HL-60 (cell line): Measurements from ENCODE around the gene KAZN.

Experiments used
- DNase-seq, 2 experiments: peaks; one replicate each; pipeline ENCODE4 v3.0.0-alpha.2; 2010 to 2020; ENCODE audit warnings: low read depth in 1 of 2, low spot score in 1 of 2
- H3K27ac ChIP-seq: fragments of 250-450 bp; sonication (Bioruptor Pico); replicated peaks from 2 replicates; pipeline ENCODE4 v1.5.1; 2020; ENCODE audit warnings: mild to moderate bottlenecking, moderate library complexity
- H3K27me3 ChIP-seq: fragments of 250-450 bp; sonication (Bioruptor Pico); 2 replicates; pipeline ENCODE4 v1.5.1; 2021; ENCODE audit warnings: mild to moderate bottlenecking, moderate library complexity; ENCODE audit not compliant: insufficient read depth, poor library complexity, severe bottlenecking
- H3K4me3 ChIP-seq: replicated peaks from 2 replicates; pipeline ENCODE4 v1.5.1; 2011; ENCODE audit warnings: mild to moderate bottlenecking, control low read depth, low read length; ENCODE audit not compliant: insufficient read depth
- CTCF ChIP-seq: IDR thresholded peaks from one replicate; pipeline ENCODE4 v1.5.1; 2011; ENCODE audit warnings: low read length, control low read depth, inconsistent platforms; ENCODE audit not compliant: insufficient read depth
- GABPA ChIP-seq: IDR thresholded peaks from 2 replicates; pipeline ENCODE4 v1.6.1; 2012; ENCODE audit warnings: low read depth
- POLR2AphosphoS5 ChIP-seq: IDR thresholded peaks from 2 replicates; pipeline ENCODE4 v1.6.1; 2012; ENCODE audit warnings: low read depth
- REST ChIP-seq: IDR thresholded peaks from 2 replicates; pipeline ENCODE4 v1.6.1; 2012; ENCODE audit warnings: low read depth; ENCODE audit not compliant: insufficient replicate concordance
- SPI1 ChIP-seq: IDR thresholded peaks from 2 replicates; pipeline ENCODE4 v1.6.1; 2012; ENCODE audit warnings: low read depth, mild to moderate bottlenecking, borderline replicate concordance

The KAZN gene

GRCh38 chr1:15106608-15107007 is 508.1 kb downstream of the KAZN start:
- TF ChIP-seq SPI1 = no peak
- no peak for TF ChIP-seq CTCF
- TF ChIP-seq GABPA = no peak
- no peak for TF ChIP-seq POLR2AphosphoS5
- H3K4me3 ChIP-seq = no peak overlapping the region
- H3K27me3 ChIP-seq = no peaks in the 10 kb centered on the region
- H3K27ac ChIP-seq = no peak overlapping the region
- DNase-seq = no peak

- Histone ChIP-seq H3K27me3 (no peaks in the 10 kb centered on the region), H3K27ac (no peak overlapping the region), H3K4me3 (no peak overlapping the region)
- DNase-seq = no peak
- TF ChIP-seq POLR2AphosphoS5 (no peak), REST (no peak), GABPA (no peak), SPI1 (no peak), CTCF (no peak)
These were observed 508.7 kb downstream of the KAZN start for GRCh38 chr1:15107058-15107687.

GRCh38 chr1:15107911-15108310 is 509.4 kb downstream of the KAZN start:
- no peak for DNase-seq
- H3K27ac ChIP-seq = no peak overlapping the region
- H3K27me3 ChIP-seq = no peaks in the 10 kb centered on the region
- TF ChIP-seq SPI1 (no peak), REST (no peak), CTCF (no peak), GABPA (no peak), POLR2AphosphoS5 (no peak)
- no peak overlapping the region for H3K4me3 ChIP-seq
